ENCODE data around the gene RNF144B.

DNA sequence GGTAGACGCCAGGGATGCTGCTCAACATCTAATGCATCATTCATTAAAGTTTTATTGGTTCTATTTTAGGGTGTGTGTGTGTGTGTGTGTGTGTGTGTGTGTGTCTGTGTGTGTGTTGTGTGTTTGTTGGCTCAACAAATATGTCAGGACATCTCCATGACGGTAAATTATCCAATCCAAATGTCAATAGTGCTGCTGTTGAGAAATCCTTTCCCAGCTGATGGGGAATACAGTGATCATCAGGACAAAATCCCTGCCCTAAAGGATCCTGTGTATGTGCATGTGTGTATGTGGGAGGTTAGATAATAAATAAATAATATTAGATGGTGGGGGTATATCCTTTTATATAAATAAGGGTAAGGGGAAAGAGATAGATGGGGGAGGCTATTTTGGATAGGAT, 59.6 kb downstream of the RNF144B start:
- TF ChIP-seq, protein P1, sequence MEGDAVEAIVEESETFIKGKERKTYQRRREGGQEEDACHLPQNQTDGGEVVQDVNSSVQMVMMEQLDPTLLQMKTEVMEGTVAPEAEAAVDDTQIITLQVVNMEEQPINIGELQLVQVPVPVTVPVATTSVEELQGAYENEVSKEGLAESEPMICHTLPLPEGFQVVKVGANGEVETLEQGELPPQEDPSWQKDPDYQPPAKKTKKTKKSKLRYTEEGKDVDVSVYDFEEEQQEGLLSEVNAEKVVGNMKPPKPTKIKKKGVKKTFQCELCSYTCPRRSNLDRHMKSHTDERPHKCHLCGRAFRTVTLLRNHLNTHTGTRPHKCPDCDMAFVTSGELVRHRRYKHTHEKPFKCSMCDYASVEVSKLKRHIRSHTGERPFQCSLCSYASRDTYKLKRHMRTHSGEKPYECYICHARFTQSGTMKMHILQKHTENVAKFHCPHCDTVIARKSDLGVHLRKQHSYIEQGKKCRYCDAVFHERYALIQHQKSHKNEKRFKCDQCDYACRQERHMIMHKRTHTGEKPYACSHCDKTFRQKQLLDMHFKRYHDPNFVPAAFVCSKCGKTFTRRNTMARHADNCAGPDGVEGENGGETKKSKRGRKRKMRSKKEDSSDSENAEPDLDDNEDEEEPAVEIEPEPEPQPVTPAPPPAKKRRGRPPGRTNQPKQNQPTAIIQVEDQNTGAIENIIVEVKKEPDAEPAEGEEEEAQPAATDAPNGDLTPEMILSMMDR (IDR thresholded peaks at IDR 0.05): no peak
- TF ChIP-seq POLR2AphosphoS5 (IDR thresholded peaks at IDR 0.05) (no peak), POLR2A (IDR thresholded peaks at IDR 0.05) (no peak)

All from stomach (tissue), 4 donors.